Subcutaneous adipose tissue (tissue), 4 donors: Measurements from ENCODE around the gene EXOC2. TPM values are rescaled to one million over a fixed set of nuclear protein-coding genes. Genes with fewer than 3 reads are reported as not detected.

Source experiments
- total RNA-seq, 4 donors: library from RNA; depleted of rRNA; stranded (reverse); fragments of >200 nt; gene quantifications; one replicate each; pipeline ENCODE4 v1.1.0, GENCODE V29; 2016
- TF ChIP-seq, protein P1 (sequence below): fragments of 450-650 bp; IDR thresholded peaks from one replicate; pipeline ENCODE4 v1.5.1; 2016; ENCODE audit warnings: low read depth, mild to moderate bottlenecking, control low read depth, antibody characterized with exemption, moderate library complexity

Gene EXOC2
- total RNA-seq, 4 donors from 2014 or later: 18.9 to 28.4 (median 20.2) TPM

DNA sequence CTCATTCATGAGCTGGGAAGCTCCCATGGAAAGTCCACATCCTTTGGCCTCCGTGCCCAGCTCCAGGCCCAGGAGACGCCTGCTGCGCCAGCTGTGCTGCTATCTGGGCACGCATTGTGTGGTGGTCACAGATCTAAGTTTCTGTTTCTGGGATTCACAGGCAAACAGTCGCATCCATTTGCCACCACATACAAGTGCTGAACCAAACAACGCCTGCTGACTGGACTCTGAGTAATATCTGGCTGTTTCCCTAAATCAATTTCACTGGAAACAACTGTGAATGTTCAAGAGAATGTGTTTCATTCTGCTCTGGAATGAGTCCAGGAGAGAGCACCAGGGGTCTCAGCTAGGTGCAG lies 255.9 kb downstream of the EXOC2 start:
- TF ChIP-seq, protein P1, sequence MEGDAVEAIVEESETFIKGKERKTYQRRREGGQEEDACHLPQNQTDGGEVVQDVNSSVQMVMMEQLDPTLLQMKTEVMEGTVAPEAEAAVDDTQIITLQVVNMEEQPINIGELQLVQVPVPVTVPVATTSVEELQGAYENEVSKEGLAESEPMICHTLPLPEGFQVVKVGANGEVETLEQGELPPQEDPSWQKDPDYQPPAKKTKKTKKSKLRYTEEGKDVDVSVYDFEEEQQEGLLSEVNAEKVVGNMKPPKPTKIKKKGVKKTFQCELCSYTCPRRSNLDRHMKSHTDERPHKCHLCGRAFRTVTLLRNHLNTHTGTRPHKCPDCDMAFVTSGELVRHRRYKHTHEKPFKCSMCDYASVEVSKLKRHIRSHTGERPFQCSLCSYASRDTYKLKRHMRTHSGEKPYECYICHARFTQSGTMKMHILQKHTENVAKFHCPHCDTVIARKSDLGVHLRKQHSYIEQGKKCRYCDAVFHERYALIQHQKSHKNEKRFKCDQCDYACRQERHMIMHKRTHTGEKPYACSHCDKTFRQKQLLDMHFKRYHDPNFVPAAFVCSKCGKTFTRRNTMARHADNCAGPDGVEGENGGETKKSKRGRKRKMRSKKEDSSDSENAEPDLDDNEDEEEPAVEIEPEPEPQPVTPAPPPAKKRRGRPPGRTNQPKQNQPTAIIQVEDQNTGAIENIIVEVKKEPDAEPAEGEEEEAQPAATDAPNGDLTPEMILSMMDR: no peak

DNA sequence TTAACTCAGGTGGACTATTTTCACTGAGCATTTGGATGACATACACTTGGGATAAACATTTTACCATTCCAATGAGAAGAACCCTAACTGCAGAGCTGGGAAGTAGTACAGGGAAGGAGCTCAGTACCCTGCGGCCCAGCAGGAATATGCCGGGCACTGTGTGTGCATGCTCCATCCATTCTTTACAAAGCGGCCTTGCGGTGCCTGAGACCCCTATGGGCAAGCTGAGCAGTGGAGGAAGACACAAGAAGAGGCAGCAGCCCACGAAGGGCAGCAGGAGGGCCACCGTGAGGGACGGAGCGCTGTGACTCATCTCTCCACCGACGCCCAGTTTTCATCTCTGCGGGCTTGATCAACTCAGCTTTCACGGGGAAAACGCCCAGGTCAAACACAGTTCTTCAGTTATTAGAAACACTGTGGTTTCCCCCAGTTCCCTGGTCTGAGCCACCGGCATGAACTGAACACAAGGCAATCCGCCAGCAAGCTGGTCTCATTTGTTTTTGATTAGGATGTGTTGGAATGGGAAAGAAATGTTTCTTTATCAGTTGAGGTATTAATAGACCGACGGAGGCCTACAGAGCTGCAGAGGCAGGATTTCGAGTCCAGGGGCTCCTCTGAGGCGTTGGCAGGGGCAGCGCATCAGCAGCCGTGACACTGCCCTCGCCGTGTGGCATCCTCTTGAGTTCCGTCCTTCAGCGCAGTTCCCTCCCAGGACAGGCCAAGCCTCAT lies 256.5 kb downstream of the EXOC2 start:
- TF ChIP-seq, protein P1: no peak

DNA sequence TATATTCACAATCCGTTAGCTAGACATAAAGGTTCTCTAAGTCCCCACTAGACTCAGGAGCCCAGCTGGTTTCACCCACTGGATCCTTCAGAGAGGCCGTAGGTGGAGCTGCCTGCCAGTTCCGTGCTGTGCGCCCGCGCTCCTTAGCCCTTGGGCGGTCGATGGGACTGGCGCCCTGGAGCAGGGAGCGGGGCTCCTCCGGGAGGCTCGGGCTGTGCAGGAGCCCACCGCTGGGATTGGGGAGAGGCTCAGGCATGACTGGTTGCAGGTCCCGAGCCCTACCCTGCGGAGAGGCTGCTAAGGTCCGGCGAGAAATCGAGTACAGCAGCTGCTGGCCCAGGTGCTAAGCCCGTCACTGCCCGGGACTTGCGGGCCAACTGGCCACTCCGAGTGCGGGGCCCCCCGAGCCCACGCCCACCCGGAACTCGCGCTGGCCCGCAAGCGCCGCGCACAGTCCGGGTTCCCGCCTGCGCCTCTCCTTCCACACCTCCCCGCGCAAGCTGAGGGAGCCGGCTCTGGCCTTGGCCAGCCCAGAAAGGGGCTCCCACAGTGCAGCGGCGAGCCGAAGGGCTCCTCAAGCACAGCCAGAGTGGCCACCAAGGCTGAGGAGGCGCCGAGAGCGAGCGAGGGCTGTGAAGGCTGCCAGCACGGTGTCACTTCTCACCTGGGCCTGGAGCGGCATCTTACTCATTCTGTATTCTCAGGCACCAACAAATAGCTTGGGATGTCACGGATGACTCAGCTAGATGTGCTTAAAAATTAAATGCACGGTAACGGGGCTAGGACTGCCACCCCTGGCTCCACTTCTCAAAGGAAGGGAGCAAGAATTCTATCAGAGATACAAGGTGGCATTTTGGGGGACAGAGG lies 257.3 kb downstream of the EXOC2 start:
- TF ChIP-seq, protein P1: no peak

Other genes starting within 250 kb of the EXOC2 start
- gene HUS1B, start 36.0 kb downstream of the EXOC2 start, total RNA-seq: 1 to 10 TPM; 2.7 to 5.5 (median 3.3) TPM